HG02885 (cell line): ENCODE data around the gene ACTG1.

Experiments
- ATAC-seq: cut with Tn5 transposase; IDR thresholded peaks from one replicate; pipeline ENCODE4 v1.9.1; 2021; ENCODE audit warnings: mild to moderate bottlenecking; ENCODE audit not compliant: unreplicated experiment, poor library complexity

ACTG1 gene

GRCh38 chr17:81545160-81545949 is 32.8 kb upstream of the ACTG1 start:
- ATAC-seq: no peak

GRCh38 chr17:81544281-81544974 is 31.8 kb upstream of the ACTG1 start:
- ATAC-seq: no peak

- ATAC-seq: no peak
These were observed 31.2 kb upstream of the ACTG1 start for GRCh38 chr17:81543756-81544155.

- ATAC-seq: no peak
These were observed 30.7 kb upstream of the ACTG1 start for GRCh38 chr17:81543339-81543675.

GRCh38 chr17:81542431-81543338 is 30.1 kb upstream of the ACTG1 start:
- ATAC-seq: no peak

- ATAC-seq: no peak
These were observed 28.5 kb upstream of the ACTG1 start for GRCh38 chr17:81541123-81541522.

GRCh38 chr17:81540676-81541027 is 28.1 kb upstream of the ACTG1 start:
- ATAC-seq: no peak

- no peak for ATAC-seq
These were observed 27.5 kb upstream of the ACTG1 start for GRCh38 chr17:81539961-81540675.

GRCh38 chr17:81539571-81539900 is 26.9 kb upstream of the ACTG1 start:
- ATAC-seq: no peak

- no peak for ATAC-seq
These were observed 26.3 kb upstream of the ACTG1 start for GRCh38 chr17:81538651-81539570.

GRCh38 chr17:81537856-81538555 is 25.4 kb upstream of the ACTG1 start:
- ATAC-seq: no peak

- no peak for ATAC-seq
These were observed 24.8 kb upstream of the ACTG1 start for GRCh38 chr17:81537343-81537855.

GRCh38 chr17:81536299-81537290 is 24.0 kb upstream of the ACTG1 start:
- no peak for ATAC-seq

- no peak for ATAC-seq
These were observed 23.1 kb upstream of the ACTG1 start for GRCh38 chr17:81535480-81536298.

GRCh38 chr17:81535007-81535328 is 22.4 kb upstream of the ACTG1 start:
- no peak for ATAC-seq

GRCh38 chr17:81534157-81535006 is 21.8 kb upstream of the ACTG1 start:
- no peak for ATAC-seq
